ENCODE measurements around the gene KRTAP3-3.
"Not testable (repeated sequence)": the region's sequence is repeated elsewhere in the genome, so short reads cannot be mapped to it uniquely, and the experiment has no call there.

The KRTAP3-3 gene

DNA sequence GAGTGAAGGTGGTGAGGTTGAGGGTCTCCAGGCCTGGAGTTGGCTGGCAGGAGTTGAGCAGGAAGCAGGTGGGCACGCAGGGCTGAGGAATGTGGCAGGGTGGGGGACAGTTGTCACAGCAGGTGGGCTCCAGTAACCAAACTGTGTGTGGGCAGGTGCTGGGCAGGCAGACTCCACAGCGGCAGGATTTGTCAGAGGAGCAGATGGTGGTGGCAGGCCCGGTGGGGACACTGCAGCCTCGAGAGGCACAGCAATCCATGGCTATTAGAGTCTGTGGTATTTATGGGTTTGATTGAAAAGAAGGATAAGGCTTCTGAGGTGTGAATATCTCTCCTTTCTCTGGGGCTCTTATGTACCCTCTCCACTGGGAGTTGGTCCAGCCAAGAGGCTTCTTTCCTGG lies at the start of gene KRTAP3-3:
KRTAP3-3 (minus strand) TSS at position 326 of the 400 bp plus-strand sequence; CDS start at position 259, 67 bp downstream.
- intact Hi-C loops (cut with DNase I): no loop called here
- no peak for DNase-seq

DNA sequence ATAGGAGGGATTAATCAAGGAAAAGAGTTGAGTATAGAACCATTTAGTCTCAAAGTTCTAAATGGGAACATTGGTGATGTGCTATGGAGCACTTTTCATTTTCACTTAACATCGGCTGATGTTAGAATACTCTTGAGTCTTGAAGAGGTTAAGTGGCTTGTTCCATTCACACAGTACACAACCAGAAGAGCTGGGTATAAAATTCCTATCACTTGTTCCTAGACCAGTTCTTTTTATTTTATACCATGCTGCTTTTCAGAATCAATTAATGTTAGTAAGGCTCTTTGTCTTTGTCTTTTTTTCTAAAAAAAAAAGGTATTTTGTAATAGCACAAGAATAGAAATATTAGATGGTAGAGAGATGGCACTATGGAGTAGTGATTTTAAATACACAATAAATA lies 49.0 kb upstream of the KRTAP3-3 start:
- intact Hi-C loops (cut with DNase I): no loop called here
- DNase-seq: no peak

DNA sequence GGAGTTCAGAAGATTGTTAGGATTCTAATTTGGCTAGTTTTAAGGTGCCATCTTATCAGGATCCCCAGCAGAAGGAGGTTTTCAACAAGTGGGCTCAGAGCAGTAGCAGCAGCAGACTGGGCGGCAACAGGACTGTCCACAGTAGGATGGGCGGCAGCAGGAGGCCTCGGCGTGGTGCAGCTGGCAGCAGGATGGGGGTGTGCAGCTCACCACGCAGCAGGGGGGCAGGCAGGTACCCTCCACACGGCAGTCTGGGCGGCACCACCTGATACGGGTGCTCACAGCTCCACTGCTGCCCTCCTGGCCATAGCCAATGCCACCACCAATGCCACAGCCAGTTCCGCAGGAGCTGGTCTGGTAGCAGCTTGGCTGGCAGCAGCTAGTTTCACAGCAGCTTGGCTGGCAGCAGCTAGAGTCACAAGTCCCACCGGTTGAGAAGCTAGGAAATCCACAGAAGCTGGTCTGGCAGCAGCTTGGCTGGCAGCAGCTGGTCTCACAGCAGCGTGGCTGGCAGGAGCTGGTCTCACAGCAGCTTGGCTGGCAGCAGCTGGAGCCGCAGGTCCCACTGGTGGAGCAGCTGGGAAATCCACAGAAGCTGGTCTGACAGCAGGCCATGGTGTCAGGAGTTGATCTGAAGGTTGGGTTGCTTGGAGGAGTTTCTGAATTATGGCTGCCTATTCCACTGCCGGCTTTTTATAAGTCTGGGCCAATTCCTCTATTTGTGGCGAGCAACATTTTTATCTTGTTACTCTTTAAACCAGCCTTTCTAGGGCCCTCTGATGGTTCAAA lies 47.0 kb upstream of the KRTAP3-3 start, which contains the start of gene KRTAP1-1:
KRTAP1-1 (minus strand) TSS at position 668 of the 789 bp plus-strand sequence; CDS start at position 615, 53 bp downstream.
- intact Hi-C loops (cut with DNase I): not testable (repeated sequence)
- DNase-seq: peak in 8 of 42 donors; percentile 2 to 49 (median 12)

DNA sequence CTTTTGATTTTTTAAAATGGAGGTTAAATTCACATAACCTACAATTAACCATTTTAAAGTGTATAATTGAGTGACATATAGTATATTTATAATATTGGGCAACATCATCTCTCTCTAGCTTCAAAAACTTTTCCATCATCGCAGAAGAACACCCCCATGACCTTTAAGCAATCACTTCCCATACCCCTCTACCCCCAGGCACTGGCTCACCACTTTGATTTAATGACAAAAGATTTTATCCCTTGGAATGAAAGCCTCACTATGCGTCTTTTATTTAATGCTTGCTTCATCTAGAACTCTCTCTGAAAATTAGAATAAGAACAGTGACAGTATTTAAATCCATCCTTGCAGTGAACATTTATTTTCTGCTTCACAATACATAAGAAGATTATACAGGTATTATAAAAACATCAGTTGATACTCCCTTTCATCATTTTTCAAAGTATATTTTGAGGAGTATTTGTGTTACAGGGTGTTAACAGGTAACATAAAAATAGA lies 43.9 kb upstream of the KRTAP3-3 start:
- no peak for DNase-seq
- intact Hi-C loops (cut with DNase I): no loop called here

DNA sequence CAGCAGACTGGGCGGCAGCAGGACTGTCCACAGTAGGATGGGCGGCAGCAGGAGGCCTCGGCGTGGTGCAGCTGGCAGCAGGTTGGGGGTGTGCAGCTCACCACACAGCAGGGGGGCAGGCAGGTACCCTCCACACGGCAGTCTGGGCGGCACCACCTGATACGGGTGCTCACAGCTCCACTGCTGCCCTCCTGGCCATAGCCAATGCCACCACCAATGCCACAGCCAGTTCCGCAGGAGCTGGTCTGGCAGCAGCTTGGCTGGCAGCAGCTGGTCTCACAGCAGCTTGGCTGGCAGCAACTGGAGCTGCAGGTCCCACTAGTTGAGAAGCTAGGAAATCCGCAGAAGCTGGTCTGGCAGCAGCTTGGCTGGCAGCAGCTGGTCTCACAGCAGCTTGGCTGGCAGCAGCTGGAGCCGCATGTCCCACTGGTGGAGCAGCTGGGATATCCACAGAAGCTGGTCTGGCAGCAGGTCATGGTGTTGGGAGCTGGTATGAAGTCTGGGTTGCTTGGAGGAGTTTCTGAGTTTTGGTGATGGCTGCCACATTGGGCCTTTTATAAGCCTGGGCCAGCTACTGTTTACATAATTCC lies 40.5 kb upstream of the KRTAP3-3 start, which contains the start of gene KRTAP1-3:
KRTAP1-3 (minus strand) TSS at position 529 of the 590 bp plus-strand sequence; CDS start at position 476, 53 bp downstream.
- DNase-seq; intact Hi-C loops (cut with DNase I): not testable (repeated sequence)

DNA sequence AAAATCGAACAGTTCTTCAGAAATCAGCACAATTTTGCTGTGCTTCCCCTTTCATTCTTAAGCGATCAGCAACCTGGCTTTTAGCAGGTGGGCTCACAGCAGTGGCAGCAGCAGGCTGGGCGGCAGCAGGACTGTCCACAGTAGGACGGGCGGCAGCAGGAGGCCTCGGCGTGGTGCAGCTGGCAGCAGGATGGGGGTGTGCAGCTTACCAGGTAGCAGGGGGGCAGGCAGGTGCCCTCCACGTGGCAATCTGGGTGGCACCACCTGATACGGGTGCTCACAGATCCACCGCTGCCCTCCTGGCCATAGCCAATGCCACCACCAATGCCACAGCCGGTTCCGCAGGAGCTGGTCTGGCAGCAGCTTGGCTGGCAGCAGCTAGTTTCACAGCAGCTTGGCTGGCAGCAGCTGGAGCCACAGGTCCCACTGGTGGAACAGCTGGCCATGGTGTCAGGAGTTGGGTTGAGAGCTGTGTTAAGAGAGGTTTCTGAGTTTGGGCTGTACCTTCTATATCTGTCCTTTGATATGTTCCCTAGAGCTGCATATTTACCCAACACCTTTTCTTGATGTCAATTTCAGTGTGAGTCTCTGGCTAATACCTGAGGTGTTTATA lies 35.8 kb upstream of the KRTAP3-3 start, which contains the start of gene KRTAP1-4:
KRTAP1-4 (minus strand) TSS at position 563 of the 613 bp plus-strand sequence; CDS start at position 446, 117 bp downstream.
- no peak for DNase-seq
- intact Hi-C loops (cut with DNase I): no loop called here

DNA sequence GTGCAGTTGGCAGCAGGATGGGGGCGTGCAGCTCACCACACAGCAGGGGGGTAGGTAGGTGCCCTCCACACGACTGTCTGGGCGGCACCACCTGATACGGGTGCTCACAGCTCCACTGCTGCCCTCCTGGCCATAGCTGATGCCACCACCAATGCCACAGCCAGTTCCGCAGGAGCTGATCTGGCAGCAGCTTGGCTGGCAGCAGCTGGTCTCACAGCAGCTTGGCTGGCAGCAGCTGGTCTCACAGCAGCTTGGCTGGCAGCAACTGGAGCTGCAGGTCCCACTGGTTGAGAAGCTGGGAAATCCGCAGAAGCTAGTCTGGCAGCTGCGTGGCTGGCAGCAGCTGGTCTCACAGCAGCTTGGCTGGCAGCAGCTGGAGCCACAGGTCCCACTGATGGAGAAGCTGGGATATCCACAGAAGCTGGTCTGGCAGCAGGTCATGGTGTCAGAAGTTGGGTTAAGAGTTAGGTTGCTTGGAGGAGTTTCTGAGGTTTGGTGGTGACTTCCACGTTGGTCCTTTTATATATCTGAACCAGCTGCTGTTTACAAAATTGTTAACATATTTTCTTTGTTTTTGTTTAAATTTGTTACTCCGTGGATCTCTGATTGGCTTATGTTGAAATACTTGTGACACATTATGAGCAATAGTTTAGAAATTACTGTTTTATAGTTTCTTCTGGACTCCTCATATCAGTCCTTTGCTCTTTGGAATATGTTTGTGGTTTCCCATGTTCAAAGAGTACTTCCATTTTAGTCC lies 32.9 kb upstream of the KRTAP3-3 start, which contains the start of gene KRTAP1-5:
KRTAP1-5 (minus strand) TSS at position 494 of the 757 bp plus-strand sequence; CDS start at position 441, 53 bp downstream.
- intact Hi-C loops (cut with DNase I): no loop called here
- DNase-seq: no peak

DNA sequence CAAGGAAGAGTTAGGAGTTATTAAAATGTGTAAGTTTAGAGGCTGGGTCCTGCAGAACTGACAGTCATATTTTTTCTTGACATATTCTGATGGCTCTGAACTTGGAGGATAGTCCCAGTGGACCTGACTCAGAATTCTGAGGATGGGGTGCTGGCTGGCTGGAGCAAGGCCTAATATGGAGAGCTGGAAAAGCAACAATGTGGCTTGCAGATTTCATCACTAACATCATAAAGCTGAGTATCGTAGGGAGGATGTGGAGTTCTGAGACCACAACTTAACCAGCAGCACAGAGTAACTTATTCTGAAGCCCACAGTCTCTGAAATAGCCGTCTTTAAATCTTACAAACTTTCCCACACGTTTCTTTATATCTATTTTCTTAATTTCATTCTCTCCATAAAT lies 30.7 kb upstream of the KRTAP3-3 start:
- no peak for DNase-seq
- intact Hi-C loops (cut with DNase I): no loop called here

DNA sequence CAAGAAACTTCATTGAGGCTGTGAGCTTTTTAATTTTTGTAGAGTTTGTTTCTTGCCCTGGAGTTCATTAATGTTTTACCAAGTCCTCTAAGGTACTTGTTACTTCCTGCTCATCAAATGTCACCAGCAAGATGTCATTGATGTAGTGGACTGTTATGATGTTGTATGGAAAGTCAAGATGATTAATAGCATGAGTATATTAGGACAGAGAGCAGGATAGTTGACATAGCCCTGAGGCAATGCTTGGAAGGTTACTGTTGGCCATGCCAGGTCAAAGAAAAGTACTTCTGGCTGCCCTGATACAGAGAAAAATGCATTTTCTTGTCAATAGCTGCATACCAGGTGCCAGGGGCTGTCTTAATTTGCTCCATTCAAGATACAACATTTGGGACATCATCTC lies 26.4 kb upstream of the KRTAP3-3 start:
- no peak for DNase-seq
- intact Hi-C loops (cut with DNase I): no loop called here

DNA sequence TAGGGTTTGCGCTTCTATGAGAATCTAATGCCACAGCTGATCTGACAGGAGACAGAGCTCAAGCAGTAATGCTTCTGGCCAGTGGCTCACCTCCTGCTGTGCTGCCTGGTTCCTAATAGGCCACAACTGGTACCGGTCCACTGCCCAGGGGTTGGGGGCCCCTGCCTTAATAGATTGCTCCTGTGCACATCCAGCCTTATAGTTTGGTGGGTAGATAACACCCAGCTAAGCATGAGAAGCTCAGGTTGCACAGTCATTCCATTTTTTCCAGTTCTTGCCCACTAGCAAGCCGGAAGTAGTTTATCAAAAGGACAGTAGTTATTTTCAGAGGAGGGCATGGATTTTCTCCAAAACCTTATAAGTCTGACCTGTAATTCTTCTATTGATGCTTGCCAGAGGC lies 25.5 kb upstream of the KRTAP3-3 start:
- DNase-seq: no peak
- intact Hi-C loops (cut with DNase I): no loop called here

DNA sequence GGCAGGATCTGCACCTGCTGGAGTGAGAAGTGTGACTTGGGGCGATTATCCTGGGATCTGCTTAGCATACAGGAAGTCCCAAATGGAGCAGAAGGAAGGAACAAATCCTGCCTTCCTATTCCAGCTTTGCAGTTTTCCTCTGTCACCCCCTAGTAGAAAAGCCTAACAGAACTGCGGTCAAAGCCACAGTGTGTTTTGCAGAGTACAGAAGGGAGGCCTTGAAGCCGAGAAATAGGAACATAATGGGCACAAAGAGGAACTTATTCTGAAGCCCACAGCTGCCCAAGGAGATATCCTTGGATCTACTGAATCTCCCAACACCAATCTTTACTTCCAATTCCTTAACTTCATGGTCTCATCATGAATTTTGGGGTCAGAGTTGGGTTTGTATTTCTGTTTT lies 24.6 kb upstream of the KRTAP3-3 start:
- intact Hi-C loops (cut with DNase I): no loop called here
- no peak for DNase-seq

DNA sequence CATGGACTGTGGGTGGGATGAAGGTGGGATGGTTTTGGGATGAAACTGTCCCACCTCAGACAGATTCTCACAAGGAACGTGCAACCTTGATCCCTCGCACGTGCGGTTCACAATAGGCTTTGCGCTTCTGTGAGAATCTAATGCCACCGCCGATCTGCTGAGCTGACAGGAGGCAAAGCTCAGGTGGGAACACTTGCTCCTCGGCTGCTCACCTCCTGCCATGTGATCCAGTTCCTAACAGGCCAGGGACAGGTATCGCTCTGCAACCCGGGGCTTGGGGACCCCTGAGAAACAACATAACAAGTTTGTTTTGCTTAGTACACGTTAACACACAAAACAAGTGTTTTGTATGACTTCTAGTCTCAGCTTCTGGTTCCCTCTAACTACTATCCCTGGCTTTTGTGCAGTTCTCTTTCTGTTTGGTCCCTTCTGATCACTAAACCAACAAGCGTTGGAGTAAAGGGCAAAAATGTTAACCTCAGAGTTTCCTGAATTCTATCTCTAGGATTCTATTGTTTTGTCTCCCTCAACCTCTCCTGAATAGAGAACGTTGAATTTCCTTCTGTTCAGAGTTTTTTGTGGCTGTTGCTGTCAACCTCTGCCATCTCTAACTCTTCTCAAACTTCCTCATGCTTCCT lies 22.7 kb upstream of the KRTAP3-3 start:
- DNase-seq: no peak
- intact Hi-C loops (cut with DNase I): no loop called here

DNA sequence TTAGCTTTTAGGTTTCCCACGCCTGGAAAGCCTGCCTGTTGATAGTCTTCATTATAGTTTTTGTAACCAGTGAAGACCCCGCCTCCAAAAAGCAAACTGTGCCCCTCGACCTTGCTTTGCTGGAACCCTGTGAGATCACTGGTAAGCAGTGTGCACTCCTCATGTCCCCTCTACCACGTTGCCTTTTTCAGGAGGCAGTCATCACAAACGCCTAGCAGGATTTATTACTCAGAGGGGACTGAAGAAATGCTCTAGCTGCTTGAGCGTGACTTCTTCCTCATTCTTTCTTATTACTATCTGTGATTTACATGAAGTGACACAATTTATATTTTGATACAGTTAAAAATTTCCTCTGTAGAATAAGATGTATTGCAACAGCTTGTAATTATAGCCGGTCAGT lies 21.5 kb upstream of the KRTAP3-3 start:
- intact Hi-C loops (cut with DNase I): no loop called here
- DNase-seq: no peak

DNA sequence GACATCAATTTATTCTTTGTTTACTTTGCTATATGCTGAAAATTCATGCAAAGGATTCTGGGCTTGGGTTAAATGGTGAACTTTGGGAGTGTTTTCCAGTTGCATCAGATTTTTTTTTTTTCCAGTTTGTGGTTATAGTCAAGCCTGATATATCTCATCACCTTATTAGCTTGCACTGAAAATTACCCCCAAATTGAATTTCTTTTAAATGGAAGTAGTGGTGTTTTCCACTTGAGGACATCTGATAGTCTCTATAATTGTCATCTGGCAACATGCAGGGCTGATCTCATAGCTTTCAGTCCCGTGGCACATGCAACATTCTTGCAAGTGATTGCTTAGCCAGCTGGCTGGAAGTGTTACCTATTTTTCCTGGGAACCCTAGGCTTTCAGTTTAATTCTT lies 19.6 kb upstream of the KRTAP3-3 start:
- intact Hi-C loops (cut with DNase I): no loop called here
- no peak for DNase-seq

DNA sequence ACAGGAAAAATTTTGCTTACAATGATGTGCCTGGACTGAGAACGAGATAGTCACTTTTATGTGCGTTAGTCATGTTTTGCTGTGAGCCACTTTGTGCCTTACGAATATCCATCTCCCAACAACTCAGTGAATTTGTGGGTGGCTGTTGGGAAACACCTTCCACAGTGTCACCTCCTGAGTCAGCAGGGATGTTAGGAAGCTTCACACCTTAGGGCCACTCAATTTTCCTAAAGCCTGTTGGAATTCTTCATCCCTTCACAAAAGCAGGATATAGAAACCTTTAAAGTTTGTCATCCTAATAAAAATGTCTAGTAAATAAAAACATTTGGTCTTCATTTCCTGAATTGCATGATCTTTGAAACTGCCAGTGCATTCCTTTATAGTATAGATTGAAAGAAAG lies 19.2 kb upstream of the KRTAP3-3 start:
- intact Hi-C loops (cut with DNase I): no loop called here
- no peak for DNase-seq

DNA sequence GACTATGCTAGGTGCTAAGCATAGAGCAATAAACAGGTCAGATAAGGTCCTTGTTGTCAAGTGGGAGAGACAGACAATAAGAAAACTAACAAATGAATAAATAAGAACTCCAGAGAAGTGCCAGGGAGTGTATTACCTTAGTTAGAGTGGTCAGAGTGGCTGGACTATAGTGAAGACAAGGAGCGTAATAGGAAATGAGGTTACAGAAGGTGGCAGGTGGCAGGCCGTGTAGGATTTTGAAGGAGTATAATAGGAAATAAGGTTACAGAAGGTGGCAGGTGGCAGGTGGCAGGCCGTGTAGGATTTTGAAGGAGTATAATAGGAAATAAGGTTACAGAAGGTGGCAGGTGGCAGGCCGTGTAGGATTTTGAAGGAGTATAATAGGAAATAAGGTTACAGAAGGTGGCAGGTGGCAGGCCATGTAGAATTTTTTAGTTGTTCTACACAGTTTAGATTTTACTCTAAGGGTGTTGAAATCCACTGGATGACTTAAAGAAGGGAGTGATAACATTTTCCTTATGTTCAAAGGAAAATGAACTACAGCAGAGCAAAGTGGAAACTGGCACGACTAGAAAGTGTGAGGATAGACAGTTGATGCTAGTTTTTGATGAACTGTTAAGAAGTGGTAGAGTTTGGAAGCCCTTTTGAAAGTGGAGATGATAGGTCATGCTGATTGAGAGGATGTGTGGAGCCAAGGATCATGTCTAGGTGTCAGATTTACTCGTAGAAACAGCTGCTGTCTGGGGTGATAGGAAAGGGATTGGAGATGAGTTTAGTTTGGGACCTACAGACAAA lies 18.6 kb upstream of the KRTAP3-3 start:
- intact Hi-C loops (cut with DNase I): no loop called here
- no peak for DNase-seq

DNA sequence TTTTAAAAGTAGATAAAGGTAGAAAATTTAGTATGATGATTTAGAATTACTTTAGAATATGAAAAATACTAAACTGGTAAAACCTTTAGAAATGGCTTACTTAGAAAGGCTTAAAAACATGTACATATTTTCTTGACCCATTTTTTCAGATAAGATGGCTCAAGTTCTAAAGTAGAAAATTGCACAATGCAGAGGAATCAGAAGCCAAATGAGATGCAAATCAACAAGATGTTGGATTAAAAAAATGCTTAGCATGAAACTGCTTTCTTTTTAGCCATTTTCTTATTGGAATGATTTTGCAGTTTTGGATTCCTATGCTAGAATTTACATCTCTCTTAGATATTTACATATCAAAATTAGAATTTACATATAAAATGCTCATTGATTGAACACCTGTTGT lies 16.5 kb upstream of the KRTAP3-3 start:
- no peak for DNase-seq
- intact Hi-C loops (cut with DNase I): no loop called here

DNA sequence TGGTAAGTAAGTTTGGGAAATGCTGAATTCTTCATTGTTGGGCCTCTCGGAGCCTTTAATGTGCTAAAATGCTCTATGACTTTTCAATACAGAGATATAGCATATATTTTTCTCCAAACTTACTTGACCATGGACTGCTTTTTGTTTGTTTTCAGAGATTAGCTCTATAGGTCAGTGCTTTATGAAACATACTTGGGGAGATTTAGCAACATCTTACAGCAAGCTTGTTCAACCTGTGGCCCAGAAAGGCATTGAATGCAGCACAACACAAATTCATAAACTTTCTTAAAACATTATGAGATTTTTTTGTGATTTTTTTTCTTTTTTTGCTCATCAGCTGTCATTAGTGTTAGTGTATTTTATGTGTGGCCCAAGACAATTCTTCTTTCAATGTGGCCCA lies 16.0 kb upstream of the KRTAP3-3 start:
- DNase-seq: no peak
- intact Hi-C loops (cut with DNase I): no loop called here

All from head of caudate nucleus (tissue), 42 donors.